ENCODE measurements around the gene ZNF236. TPM values are rescaled to one million over a fixed set of nuclear protein-coding genes. Genes with fewer than 3 reads are reported as not detected.

The ZNF236 gene
- total RNA-seq, 1 experiment from 2014 or later: 6.3 TPM

DNA sequence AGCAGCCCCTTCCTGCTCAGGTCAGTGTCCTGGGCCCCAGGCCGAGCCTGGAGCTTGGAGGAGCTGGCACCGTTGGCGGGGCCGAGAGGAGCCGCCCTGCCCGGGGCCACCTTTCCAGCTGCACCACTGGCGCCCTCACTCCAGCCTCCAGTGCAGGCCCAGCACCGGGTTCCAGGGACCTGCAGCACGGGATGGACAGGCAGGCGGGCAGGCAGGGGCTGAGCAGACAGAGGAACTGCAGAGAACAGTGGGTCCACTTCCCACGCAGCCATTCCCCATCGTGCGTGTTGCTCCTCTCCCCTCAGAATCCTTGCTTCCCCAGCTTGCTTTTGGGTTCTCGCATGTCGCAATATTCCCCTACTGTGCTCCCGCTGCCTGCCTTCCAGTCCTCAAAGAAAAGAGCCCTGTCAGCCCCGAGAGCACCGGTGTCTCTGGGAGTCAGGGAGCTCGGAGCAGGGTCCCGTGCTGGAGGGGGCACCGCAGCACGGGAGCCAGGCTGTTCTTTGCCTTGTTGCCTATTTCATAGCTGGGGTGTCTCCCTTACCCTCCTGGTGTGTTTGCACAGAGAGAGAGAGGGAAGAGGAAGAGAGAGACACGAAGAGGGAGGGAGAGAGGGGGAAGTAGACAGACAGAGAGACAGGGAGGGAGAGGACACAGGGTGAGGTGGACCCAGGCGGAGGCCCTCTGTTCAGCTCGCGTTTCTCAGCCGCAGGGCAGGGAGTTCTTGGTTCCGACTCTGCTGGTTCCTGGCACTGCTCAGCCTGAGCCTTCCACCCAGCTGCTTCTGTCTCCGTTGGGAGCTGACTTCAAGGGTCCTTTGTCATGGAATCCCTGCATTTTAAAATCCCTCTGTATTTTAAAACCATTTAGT, 184.2 kb downstream of the ZNF236 start:
- Histone ChIP-seq H3K4me1 (replicated peaks) (no peaks in the 10 kb centered on the region), H3K27me3 (replicated peaks) (peaks cover 40% of the 10 kb centered on the region), H3K36me3 (no peaks in the 10 kb centered on the region), H3K9me3 (replicated peaks) (no peaks in the 10 kb centered on the region), H3K27ac (no peak overlapping the region), H3K4me3 (no peak overlapping the region)
- no peak for DNase-seq (ENCODE audit: low read depth in 1 of 2, low spot score in 2 of 2)

DNA sequence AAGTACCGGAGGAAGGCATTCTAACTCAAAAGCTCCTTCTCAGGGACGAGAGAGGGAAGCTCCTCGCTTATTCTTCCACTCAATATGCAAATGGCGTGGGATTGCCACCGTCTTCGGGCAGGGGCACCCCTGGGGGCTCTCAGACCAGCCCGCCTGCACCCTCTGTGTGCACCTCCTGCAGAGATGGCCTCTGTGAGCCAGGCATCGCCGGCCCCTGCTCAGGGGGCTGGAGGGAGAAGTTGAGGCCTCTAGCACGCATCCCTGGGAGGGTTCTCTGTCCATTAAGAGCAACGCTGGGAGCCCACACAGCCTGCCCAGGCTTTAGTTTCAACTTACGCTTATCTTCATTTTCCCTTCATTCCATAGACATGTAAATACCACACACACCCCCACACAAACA, 184.9 kb downstream of the ZNF236 start:
- peaks cover 45% of the 10 kb centered on the region for H3K27me3 ChIP-seq (replicated peaks)
- no peak for DNase-seq (ENCODE audit: low read depth in 1 of 2, low spot score in 2 of 2)
- H3K27ac ChIP-seq: no peak overlapping the region
- H3K4me3 ChIP-seq: no peak overlapping the region
- H3K9me3 ChIP-seq (replicated peaks): no peaks in the 10 kb centered on the region
- H3K4me1 ChIP-seq (replicated peaks): no peaks in the 10 kb centered on the region
- H3K36me3 ChIP-seq: no peaks in the 10 kb centered on the region

DNA sequence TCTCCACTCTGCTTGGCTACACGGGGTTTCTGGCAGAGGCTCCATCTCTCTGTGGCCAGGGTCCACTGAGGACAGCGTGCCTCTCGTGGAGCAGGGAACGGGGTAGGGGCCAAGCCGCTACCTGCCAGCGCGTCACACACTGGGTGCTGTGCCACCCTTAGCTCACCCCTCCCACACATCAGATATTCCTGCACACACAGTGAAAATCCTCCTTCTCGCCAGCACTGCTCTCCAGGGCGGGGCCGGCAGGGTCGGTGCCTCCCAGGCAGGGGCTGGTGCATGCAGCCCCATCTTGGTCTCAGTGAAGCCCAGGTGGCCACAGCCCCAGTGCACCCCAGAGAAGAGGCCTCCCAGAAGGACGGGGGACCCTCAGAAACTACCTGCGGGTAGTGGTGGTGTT, 185.6 kb downstream of the ZNF236 start:
- peaks cover 49% of the 10 kb centered on the region for H3K27me3 ChIP-seq (replicated peaks)
- no peaks in the 10 kb centered on the region for H3K9me3 ChIP-seq (replicated peaks)
- DNase-seq (ENCODE audit: low read depth in 1 of 2, low spot score in 2 of 2): no peak
- no peak overlapping the region for H3K27ac ChIP-seq
- H3K4me3 ChIP-seq: no peak overlapping the region
- no peaks in the 10 kb centered on the region for H3K36me3 ChIP-seq
- no peaks in the 10 kb centered on the region for H3K4me1 ChIP-seq (replicated peaks)

DNA sequence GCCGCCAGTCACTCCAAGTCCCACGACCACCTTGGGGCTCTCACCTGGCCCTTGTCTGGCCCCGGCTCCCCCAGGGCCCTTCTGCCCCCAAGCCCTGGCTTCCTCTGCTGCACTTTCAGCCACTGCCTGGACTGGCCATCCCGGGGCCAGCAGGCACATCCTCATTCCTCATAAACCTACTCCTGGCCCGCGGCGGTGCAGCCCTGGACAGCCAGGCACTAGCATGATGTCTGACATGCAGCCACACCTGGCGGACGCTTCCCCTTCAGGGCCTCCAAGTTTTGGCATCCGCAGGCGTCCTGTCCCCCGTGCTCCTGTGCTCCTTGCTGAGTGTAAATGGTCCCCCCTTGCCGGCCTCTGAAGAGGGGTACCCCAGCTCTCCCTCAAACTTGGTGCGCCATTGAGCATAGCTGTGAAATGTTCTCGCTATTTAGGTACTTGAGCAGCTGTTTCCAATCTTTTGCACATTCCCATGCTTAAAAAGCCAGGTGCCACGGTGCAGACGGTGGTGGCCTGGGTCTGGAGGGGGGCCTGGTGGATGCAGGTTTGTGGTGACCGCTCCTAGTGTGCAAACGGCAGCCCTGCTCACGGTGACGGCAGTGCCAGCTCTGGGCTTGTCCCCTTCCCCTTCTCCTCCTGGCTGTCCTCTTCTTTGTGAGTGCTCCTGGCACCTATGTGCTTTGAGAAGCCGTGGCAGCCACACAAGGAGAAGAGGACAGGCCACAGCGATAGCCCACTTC, 186.4 kb downstream of the ZNF236 start:
- Histone ChIP-seq H3K4me1 (replicated peaks) (no peaks in the 10 kb centered on the region), H3K4me3 (no peak overlapping the region), H3K27me3 (replicated peaks) (peaks cover 47% of the 10 kb centered on the region)

DNA sequence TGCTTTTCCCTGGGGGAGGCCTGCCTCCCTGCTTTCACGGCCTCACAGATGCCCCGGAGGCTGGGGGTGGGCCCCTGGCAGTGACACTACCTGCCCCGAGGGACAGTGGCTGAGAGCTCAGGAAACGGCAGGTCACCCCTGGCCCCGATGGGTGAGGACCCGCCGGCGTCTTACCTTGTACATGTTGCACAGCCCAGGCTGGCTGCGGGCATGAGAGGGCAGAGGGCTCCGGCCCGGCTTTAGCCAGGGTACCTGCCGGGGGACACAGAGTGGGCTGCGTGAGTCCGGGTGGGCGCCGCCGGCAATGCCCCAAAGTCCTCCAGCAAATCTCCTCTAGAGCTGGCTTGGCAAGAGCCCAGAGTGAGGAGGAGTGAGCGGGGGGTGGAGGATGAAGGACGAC, 187.3 kb downstream of the ZNF236 start:
- Histone ChIP-seq H3K9me3 (replicated peaks) (no peaks in the 10 kb centered on the region), H3K36me3 (no peaks in the 10 kb centered on the region), H3K27ac (no peak overlapping the region), H3K4me3 (no peak overlapping the region), H3K27me3 (replicated peaks) (peaks cover 38% of the 10 kb centered on the region), H3K4me1 (replicated peaks) (no peaks in the 10 kb centered on the region)
- no peak for DNase-seq (ENCODE audit: low read depth in 1 of 2, low spot score in 2 of 2)

More for the DNA sequence above, 186.4 kb downstream of the ZNF236 start:
- Histone ChIP-seq H3K9me3 (replicated peaks) (no peaks in the 10 kb centered on the region), H3K27ac (no peak overlapping the region), H3K36me3 (no peaks in the 10 kb centered on the region)
- no peak for DNase-seq (ENCODE audit: low read depth in 1 of 2, low spot score in 2 of 2)

DNA sequence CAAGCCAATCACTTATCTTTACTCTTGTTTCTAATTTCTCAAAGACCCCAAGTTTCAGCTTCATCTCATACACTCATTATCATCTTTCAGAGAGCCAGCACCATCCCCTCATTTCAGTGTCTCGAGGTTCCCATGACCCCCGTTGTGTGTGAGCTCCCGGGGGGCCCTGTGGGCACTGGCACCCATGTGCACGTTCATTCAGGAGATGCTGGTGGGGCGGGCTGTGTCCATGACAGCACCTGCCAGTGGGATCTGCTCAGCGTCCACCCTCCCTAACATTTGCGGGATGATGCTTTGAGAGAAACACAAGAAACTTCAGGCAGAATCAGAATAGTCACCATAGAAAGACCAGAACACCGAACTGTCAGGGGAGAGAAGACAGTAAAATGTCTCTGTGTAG, 189.8 kb downstream of the ZNF236 start:
- H3K27ac ChIP-seq: no peak overlapping the region
- no peaks in the 10 kb centered on the region for H3K4me1 ChIP-seq (replicated peaks)
- H3K36me3 ChIP-seq: no peaks in the 10 kb centered on the region
- H3K4me3 ChIP-seq: no peak overlapping the region
- DNase-seq (ENCODE audit: low read depth in 1 of 2, low spot score in 2 of 2): no peak
- peaks cover 32% of the 10 kb centered on the region for H3K27me3 ChIP-seq (replicated peaks)
- H3K9me3 ChIP-seq (replicated peaks): no peaks in the 10 kb centered on the region

DNA sequence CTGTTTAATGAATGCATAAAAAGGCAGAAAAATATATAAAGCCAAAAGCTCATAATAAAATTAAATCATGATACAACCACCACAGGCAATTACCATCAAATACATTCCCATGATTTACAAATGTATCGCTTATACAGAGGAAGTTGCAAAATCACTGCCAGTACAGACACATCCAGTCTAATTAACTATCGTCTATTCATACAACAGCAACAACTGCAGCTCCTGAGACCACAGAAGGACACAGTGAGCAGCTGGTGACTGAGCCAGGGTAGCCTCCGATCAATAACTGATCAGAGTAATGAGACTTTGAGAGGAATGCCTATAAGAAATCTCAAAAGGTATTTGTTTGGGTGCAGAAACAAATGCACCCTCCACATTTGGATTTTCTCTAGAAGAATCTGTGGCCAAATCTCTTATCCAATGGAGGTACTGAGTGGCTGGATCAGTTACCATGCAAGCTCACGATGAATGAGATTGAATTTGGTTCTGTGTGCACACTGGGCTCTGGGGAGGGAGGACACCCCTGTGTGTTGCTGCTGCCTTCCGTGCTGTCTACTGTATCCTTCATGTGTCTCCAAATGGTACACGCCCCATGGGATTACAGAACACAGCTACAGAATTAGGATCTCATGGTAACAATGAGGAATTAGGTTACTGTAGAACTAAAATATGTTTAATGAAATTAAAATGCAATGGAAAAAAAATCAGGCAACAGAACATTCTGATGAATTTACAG, 190.6 kb downstream of the ZNF236 start:
- no peaks in the 10 kb centered on the region for H3K36me3 ChIP-seq
- H3K27ac ChIP-seq: no peak overlapping the region
- no peak for DNase-seq (ENCODE audit: low read depth in 1 of 2, low spot score in 2 of 2)
- H3K9me3 ChIP-seq (replicated peaks): no peaks in the 10 kb centered on the region
- no peak overlapping the region for H3K4me3 ChIP-seq
- H3K4me1 ChIP-seq (replicated peaks): no peaks in the 10 kb centered on the region
- H3K27me3 ChIP-seq (replicated peaks): peaks cover 28% of the 10 kb centered on the region

DNA sequence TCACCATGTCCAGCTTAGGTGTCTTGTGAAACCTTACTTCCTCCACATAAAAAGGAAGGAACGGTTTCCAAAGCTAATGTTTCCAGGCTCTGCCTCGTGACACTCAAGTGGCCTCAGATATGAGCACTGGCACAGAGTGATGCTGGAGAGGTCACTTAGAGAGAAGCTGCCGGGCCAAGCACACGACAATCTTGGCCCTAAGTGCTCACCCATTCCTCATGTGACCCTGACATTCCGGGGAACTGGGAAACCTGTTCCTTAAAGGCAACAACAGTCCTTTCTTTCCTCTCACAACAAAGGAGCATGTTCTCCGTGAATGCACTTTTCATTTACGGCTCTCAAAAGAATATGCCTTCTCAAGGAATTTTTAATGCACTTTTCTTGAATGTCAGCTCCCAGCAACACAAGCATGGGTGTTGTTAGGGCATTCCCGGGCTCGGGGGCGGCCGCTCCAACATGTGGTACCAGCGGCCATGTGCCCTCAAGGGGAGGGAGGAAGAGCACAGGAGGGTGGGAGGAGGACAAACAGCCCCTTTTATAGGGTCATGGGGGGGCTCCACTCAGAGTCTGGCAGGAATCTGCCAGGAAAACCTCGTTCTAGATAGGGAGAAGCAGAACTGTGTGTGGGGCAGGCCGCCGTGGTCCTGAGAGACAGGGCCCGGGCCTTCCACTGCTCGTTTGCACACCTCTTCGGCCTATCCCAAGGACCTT, 191.6 kb downstream of the ZNF236 start:
- H3K36me3 ChIP-seq: no peaks in the 10 kb centered on the region
- no peak overlapping the region for H3K4me3 ChIP-seq
- H3K27me3 ChIP-seq (replicated peaks): peaks cover 27% of the 10 kb centered on the region
- no peak overlapping the region for H3K27ac ChIP-seq
- no peak for DNase-seq (ENCODE audit: low read depth in 1 of 2, low spot score in 2 of 2)
- no peaks in the 10 kb centered on the region for H3K4me1 ChIP-seq (replicated peaks)
- H3K9me3 ChIP-seq (replicated peaks): no peaks in the 10 kb centered on the region

DNA sequence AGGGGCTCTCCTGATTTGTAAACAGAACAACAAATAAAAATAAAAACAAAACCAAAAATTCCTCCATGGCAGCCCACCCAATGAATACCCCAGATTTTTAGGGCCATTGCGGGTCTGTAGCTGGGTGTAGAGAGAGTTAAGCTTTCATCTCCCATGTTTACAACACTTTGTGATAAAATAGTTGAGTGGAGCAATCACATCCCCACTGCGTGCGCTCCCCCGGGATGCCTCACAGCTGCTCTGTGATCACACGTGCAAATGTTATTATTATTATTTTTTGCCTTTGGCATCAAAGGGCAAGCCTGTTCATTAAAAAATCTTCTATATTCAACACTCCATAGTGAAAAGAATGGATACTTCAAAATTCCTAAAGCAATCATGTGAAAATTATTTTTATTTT, 192.2 kb downstream of the ZNF236 start:
- peaks cover 27% of the 10 kb centered on the region for H3K27me3 ChIP-seq (replicated peaks)
- no peaks in the 10 kb centered on the region for H3K9me3 ChIP-seq (replicated peaks)
- DNase-seq (ENCODE audit: low read depth in 1 of 2, low spot score in 2 of 2): no peak
- no peaks in the 10 kb centered on the region for H3K36me3 ChIP-seq
- H3K4me3 ChIP-seq: no peak overlapping the region
- no peak overlapping the region for H3K27ac ChIP-seq
- H3K4me1 ChIP-seq (replicated peaks): no peaks in the 10 kb centered on the region

DNA sequence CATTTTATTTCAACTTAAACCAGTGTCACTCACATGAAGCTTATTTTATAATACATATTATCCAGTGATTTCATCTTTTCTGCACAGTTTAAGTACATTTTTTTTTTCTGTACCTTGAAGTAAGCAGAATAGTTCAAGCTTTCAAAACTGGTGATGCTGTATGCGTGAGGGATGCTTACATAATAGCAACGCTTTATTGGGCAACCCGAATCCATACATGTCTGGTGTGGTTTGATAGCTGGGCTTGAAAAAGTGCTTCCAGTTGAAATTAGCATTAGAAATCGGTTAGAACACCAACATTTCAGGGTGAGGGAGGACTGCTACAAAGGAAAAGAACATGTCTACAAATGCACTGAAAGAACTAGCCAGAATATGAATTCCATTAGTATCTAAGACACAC, 192.8 kb downstream of the ZNF236 start:
- H3K4me3 ChIP-seq: no peak overlapping the region
- no peaks in the 10 kb centered on the region for H3K9me3 ChIP-seq (replicated peaks)
- H3K36me3 ChIP-seq: no peaks in the 10 kb centered on the region
- H3K27ac ChIP-seq: no peak overlapping the region
- no peaks in the 10 kb centered on the region for H3K4me1 ChIP-seq (replicated peaks)
- H3K27me3 ChIP-seq (replicated peaks): peaks cover 26% of the 10 kb centered on the region
- no peak for DNase-seq (ENCODE audit: low read depth in 1 of 2, low spot score in 2 of 2)

DNA sequence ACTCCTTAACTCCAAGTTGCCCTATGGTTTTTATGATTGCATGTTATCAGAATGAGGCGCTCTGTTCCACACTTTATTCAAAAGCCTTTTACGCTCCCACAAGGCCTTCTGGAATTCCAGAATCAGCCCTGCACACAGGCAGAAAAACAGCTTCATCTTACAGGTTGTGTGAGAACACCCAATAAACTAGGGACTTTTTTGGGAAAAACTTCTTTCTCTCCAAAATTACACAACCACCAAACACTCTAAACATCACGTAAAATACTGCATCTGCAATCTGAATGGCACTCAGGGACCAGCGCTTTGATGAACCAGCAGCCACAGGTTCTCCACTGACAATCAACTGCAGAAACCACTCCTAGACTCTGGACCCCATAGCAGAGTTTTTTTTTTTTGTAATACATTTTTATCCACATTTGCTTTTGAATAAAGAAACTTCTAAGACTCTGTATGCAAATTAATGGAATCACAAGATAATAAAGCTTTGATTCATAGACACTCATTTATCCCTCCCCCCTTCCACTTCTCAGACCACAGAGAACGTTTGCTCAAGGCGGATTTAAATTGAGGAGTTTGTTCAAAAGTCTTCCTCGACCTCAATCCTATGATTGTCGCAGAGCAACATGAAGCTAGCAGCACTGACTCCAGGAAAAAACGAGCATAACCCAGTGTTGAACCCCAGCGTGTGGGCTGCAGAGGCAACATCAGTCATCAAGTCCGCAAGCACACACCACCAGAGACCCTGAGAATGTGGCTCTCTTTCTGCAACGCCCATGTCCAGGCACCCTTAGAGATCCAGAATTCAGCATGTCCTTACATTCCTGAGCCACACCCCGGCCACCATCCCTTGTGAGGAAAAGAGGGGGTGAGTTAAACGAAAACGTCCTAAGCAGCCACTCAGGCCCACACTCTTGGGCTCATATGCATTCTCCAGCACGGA, 193.7 kb downstream of the ZNF236 start:
- Histone ChIP-seq H3K4me3 (no peak overlapping the region), H3K9me3 (replicated peaks) (no peaks in the 10 kb centered on the region), H3K36me3 (no peaks in the 10 kb centered on the region), H3K4me1 (replicated peaks) (no peaks in the 10 kb centered on the region), H3K27ac (no peak overlapping the region), H3K27me3 (replicated peaks) (peaks cover 19% of the 10 kb centered on the region; the same call in 1 of the 2 replicates)
- DNase-seq (ENCODE audit: low read depth in 1 of 2, low spot score in 2 of 2): no peak

DNA sequence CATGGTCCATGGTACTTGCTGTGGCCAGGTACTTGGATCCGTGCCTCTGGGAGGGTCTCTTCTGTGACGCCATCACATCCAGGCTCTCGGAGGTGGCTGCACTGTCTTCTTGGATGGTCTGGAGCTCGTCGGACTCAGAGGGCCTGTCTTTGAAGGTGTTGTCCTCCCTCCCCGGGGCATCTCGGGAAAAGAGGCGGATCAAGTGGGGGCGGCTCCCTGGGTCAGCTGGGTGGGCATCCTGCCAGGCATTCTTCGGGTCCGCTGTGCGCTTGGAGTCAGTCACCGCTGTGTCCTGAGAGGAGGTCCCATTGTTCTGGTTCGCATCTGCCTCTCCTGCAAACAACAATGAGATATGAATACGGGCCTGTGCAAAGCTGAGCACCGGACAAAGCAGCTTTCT, 194.6 kb downstream of the ZNF236 start:
- Histone ChIP-seq H3K4me1 (replicated peaks) (no peaks in the 10 kb centered on the region), H3K36me3 (no peaks in the 10 kb centered on the region), H3K27me3 (replicated peaks) (peaks cover 10% of the 10 kb centered on the region; the same call in 1 of the 2 replicates), H3K9me3 (replicated peaks) (no peaks in the 10 kb centered on the region), H3K4me3 (no peak overlapping the region), H3K27ac (no peak overlapping the region)
- DNase-seq (ENCODE audit: low read depth in 1 of 2, low spot score in 2 of 2): no peak
